Stimulated activated memory B cell treated with anti-CD40 and anti-IgM and Interleukin-4, amounts not matched to agents 10 μg/mL and 1 μg/mL and 100 μg/mL, for 72 hours (primary cell): Measurements from ENCODE around the gene KATNB1.

Source experiments
- ATAC-seq: fragments of 150-1000 bp; cut with Tn5 transposase; 2 replicates; pipeline ENCODE4 v1.10.0; 2021
- H3K27ac Mint-ChIP-seq: one replicate; pipeline ENCODE4 v1.8.0; 2022; ENCODE audit warnings: mild to moderate bottlenecking, mixed read lengths
- H3K27me3 Mint-ChIP-seq: one replicate; pipeline ENCODE4 v1.8.0; 2022; ENCODE audit warnings: mixed read lengths
- H3K36me3 Mint-ChIP-seq: one replicate; pipeline ENCODE4 v1.8.0; 2022; ENCODE audit warnings: mixed read lengths
- H3K4me1 Mint-ChIP-seq: one replicate; pipeline ENCODE4 v1.8.0; 2022; ENCODE audit warnings: mixed read lengths
- H3K4me3 Mint-ChIP-seq: one replicate; pipeline ENCODE4 v1.8.0; 2022; ENCODE audit warnings: mild to moderate bottlenecking, moderate library complexity, mixed read lengths
- H3K9me3 Mint-ChIP-seq: one replicate; pipeline ENCODE4 v1.8.0; 2022; ENCODE audit warnings: mixed read lengths

Gene KATNB1

GRCh38 chr16:57752581-57753447 lies 17.2 kb downstream of the KATNB1 start:
- Mint-ChIP-seq H3K9me3 (no peaks in the 10 kb centered on the region), H3K4me3 (no peak overlapping the region), H3K36me3 (peaks cover 25% of the 10 kb centered on the region), H3K4me1 (no peaks in the 10 kb centered on the region), H3K27me3 (no peaks in the 10 kb centered on the region), H3K27ac (no peak overlapping the region)
- ATAC-seq, result no peak

GRCh38 chr16:57753448-57754353 lies 18.1 kb downstream of the KATNB1 start:
- Mint-ChIP-seq H3K4me1 (no peaks in the 10 kb centered on the region), H3K36me3 (peaks cover 25% of the 10 kb centered on the region), H3K4me3 (no peak overlapping the region), H3K9me3 (no peaks in the 10 kb centered on the region), H3K27ac (no peak overlapping the region), H3K27me3 (no peaks in the 10 kb centered on the region)
- no peak for ATAC-seq

GRCh38 chr16:57754354-57755060 lies 18.9 kb downstream of the KATNB1 start:
- no peak for ATAC-seq
- H3K36me3 Mint-ChIP-seq, result peaks cover 25% of the 10 kb centered on the region
- H3K4me1 Mint-ChIP-seq, result no peaks in the 10 kb centered on the region
- no peaks in the 10 kb centered on the region for H3K27me3 Mint-ChIP-seq
- H3K27ac Mint-ChIP-seq, result no peak overlapping the region
- no peaks in the 10 kb centered on the region for H3K9me3 Mint-ChIP-seq
- H3K4me3 Mint-ChIP-seq, result no peak overlapping the region

- no peaks in the 10 kb centered on the region for H3K27me3 Mint-ChIP-seq
- H3K9me3 Mint-ChIP-seq, result no peaks in the 10 kb centered on the region
- H3K36me3 Mint-ChIP-seq, result peaks cover 25% of the 10 kb centered on the region
- ATAC-seq, result no peak
- no peak overlapping the region for H3K27ac Mint-ChIP-seq
- no peak overlapping the region for H3K4me3 Mint-ChIP-seq
- no peaks in the 10 kb centered on the region for H3K4me1 Mint-ChIP-seq
These were observed 19.6 kb downstream of the KATNB1 start for GRCh38 chr16:57755061-57755684.

- no peak for ATAC-seq
- no peak overlapping the region for H3K4me3 Mint-ChIP-seq
- no peaks in the 10 kb centered on the region for H3K9me3 Mint-ChIP-seq
- no peak overlapping the region for H3K27ac Mint-ChIP-seq
- H3K27me3 Mint-ChIP-seq, result no peaks in the 10 kb centered on the region
- no peaks in the 10 kb centered on the region for H3K4me1 Mint-ChIP-seq
- peaks cover 25% of the 10 kb centered on the region for H3K36me3 Mint-ChIP-seq
These were observed 20.3 kb downstream of the KATNB1 start for GRCh38 chr16:57755726-57756423.

GRCh38 chr16:57756424-57757325 lies 21.1 kb downstream of the KATNB1 start:
- Mint-ChIP-seq H3K4me3 (no peak overlapping the region), H3K27me3 (peaks cover 2% of the 10 kb centered on the region), H3K27ac (no peak overlapping the region), H3K36me3 (peaks cover 25% of the 10 kb centered on the region), H3K4me1 (no peaks in the 10 kb centered on the region), H3K9me3 (no peaks in the 10 kb centered on the region)
- no peak for ATAC-seq

- Mint-ChIP-seq H3K4me3 (no peak overlapping the region), H3K9me3 (no peaks in the 10 kb centered on the region), H3K27ac (no peak overlapping the region)
These were observed 21.8 kb downstream of the KATNB1 start for GRCh38 chr16:57757326-57757786.

GRCh38 chr16:57757883-57758282 lies 22.3 kb downstream of the KATNB1 start:
- Mint-ChIP-seq H3K9me3 (no peaks in the 10 kb centered on the region), H3K36me3 (peaks cover 20% of the 10 kb centered on the region), H3K27ac (no peak overlapping the region), H3K4me1 (no peaks in the 10 kb centered on the region), H3K4me3 (no peak overlapping the region), H3K27me3 (peaks cover 14% of the 10 kb centered on the region)
- no peak for ATAC-seq

More at GRCh38 chr16:57757326-57757786, 21.8 kb downstream of the KATNB1 start:
- ATAC-seq, result peak; percentile 80
- H3K27me3 Mint-ChIP-seq, result peaks cover 9% of the 10 kb centered on the region
- peaks cover 20% of the 10 kb centered on the region for H3K36me3 Mint-ChIP-seq
- no peaks in the 10 kb centered on the region for H3K4me1 Mint-ChIP-seq

GRCh38 chr16:57758331-57759117 lies 23.0 kb downstream of the KATNB1 start:
- no peak overlapping the region for H3K4me3 Mint-ChIP-seq
- H3K4me1 Mint-ChIP-seq, result no peaks in the 10 kb centered on the region
- H3K9me3 Mint-ChIP-seq, result no peaks in the 10 kb centered on the region
- no peak overlapping the region for H3K27ac Mint-ChIP-seq
- peaks cover 20% of the 10 kb centered on the region for H3K27me3 Mint-ChIP-seq
- no peak for ATAC-seq
- peaks cover 20% of the 10 kb centered on the region for H3K36me3 Mint-ChIP-seq

- Mint-ChIP-seq H3K4me1 (no peaks in the 10 kb centered on the region), H3K27ac (no peak overlapping the region), H3K4me3 (no peak overlapping the region), H3K27me3 (peaks cover 22% of the 10 kb centered on the region), H3K9me3 (no peaks in the 10 kb centered on the region), H3K36me3 (peaks cover 17% of the 10 kb centered on the region)
- ATAC-seq, result no peak
These were observed 23.6 kb downstream of the KATNB1 start for GRCh38 chr16:57759131-57759530.

- ATAC-seq, result no peak
- Mint-ChIP-seq H3K27me3 (peaks cover 22% of the 10 kb centered on the region), H3K4me3 (no peak overlapping the region), H3K9me3 (peaks cover 2% of the 10 kb centered on the region), H3K27ac (no peak overlapping the region), H3K4me1 (peaks cover 6% of the 10 kb centered on the region), H3K36me3 (peaks cover 13% of the 10 kb centered on the region)
These were observed 24.2 kb downstream of the KATNB1 start for GRCh38 chr16:57759541-57760356.
